GM12874 (cell line): ENCODE results near the gene SETX.

Experiments used
- CTCF ChIP-seq: IDR thresholded peaks from 2 replicates; pipeline ENCODE4 v1.5.1; 2011; ENCODE audit warnings: low read depth, mild to moderate bottlenecking, control low read depth, low read length, moderate library complexity; ENCODE audit not compliant: insufficient read depth

SETX gene

DNA sequence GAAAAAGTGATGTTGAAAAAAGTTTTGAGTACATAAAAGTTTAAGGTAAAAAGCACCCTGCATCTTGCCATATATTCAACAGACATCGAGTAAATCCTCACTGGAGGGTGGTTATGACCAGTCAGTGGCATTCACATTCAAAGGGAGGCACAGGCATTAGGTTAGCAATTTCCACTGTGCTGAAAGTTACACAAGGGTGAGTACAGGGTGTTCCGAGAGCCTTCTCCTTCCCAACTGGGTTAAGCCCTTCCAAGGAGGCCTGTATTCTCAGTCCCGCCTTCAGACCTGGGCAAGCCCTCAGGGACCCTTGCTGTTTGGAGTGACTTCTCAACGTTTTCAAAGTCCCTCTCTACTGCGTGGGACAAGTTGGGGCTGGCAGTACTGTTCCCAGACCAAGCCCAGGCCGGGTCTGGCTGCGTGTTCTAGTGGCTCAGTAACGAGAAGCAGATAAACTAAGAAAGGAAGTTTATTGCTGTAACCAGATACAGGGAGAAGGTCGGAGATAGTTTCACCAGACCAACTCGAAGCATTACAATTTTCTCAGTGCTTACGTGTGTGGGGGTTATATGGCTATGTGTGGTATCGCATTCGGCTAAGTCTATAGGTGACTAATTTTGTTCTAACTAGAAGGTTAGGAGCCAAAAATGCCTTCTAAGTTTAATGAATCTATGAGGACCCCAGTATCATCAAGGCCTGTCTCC is 13.0 kb upstream of the SETX start:
- TF ChIP-seq CTCF = no peak

DNA sequence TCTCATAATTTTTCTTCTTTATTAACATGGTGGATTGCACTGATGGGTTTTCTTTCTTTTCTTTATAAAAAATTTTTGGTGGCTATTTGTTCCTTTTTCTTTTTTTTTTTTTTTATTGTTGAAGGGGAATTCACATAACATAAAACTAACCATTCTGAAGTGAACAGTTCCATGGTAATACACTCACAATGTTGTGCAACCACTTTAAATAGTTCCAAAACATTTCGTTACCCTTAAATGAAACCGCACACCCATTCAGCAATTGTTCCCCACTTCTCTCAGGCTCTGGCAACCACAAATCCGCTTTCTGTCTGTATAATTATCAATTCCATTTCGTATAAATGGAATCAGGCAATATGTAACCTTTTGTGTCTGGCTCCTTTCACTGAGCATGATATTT is 11.7 kb upstream of the SETX start:
- TF ChIP-seq CTCF = no peak

GRCh38 chr9:132365986-132366385 is 11.2 kb upstream of the SETX start:
- no peak for TF ChIP-seq CTCF

- TF ChIP-seq CTCF = no peak
Measured at GRCh38 chr9:132364068-132364467, 9.3 kb upstream of the SETX start.

- TF ChIP-seq CTCF = no peak
Measured at GRCh38 chr9:132357764-132358163, 3.0 kb upstream of the SETX start.

DNA sequence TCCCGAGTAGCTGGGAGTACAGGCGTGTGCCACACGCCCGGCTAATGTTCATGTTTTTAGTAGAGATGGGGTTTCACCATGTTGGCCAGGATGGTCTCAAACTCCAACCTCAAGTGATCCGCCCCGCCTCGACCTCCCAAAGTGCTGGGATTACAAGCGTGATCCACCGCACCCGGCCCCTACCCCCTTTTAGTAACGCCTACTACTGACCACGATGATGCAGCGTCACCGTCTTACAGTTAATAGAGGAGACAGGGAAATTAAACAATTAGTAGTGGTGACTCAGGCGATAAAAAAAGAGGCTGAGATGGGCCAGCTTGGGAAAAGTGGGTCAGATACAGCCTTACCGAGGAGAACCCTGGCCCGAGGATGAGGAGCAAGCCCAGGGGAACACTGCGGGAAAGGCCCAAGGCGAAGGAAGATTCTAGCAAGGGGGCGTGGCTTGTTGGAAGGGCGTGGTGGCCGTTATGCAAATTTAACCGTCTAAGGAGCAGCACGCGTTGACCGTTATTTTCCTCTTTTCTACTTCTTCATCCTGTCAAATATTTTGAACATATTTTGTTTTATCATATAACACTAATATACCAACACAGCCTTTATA is 1.6 kb upstream of the SETX start:
- TF ChIP-seq CTCF = no peak

GRCh38 chr9:132351404-132352045 is 3.3 kb downstream of the SETX start:
- no peak for TF ChIP-seq CTCF
